ENCODE results near the gene PLXNC1. TPM values are rescaled to one million over a fixed set of nuclear protein-coding genes. Genes with fewer than 3 reads are reported as not detected.
A peak's percentile ranks its signal among the peaks of the same experiment; 100 is the strongest.

PLXNC1 gene
- total and polyA plus RNA-seq, 5 experiments from 2014 or later: 2.9 to 9.4 (median 4.1) TPM

GRCh38 chr12:94140556-94140955 is 7.8 kb upstream of the PLXNC1 start:
- ATAC-seq (peak; percentile 58 to 68), DNase-seq (peak in 8 of 10 donors; percentile 13 to 46 (median 26))
- POLR2A ChIA-PET: no interaction called here
- peaks cover 0 to 4% (median 1%) of the 10 kb centered on the region in 4 donors for H3K4me1 Mint-ChIP-seq
- H3K9me3 Mint-ChIP-seq: no peaks in the 10 kb centered on the region
- H3K36me3 Mint-ChIP-seq: no peaks in the 10 kb centered on the region
- no peak overlapping the region for H3K4me3 Mint-ChIP-seq
- peak overlapping the region in 4 of 10 donors; percentile 31 to 58 (median 44) for H3K27ac Mint-ChIP-seq
- H3K27me3 Mint-ChIP-seq: peaks cover 0 to 1% (median 0%) of the 10 kb centered on the region in 5 donors

- Mint-ChIP-seq H3K27me3 (peaks cover 0 to 1% (median 0%) of the 10 kb centered on the region in 5 donors), H3K4me1 (peaks cover 0 to 8% (median 3%) of the 10 kb centered on the region in 4 donors), H3K9me3 (no peaks in the 10 kb centered on the region), H3K4me3 (no peak overlapping the region), H3K27ac (peak overlapping the region in 1 of 10 donors; percentile 40), H3K36me3 (no peaks in the 10 kb centered on the region)
- DNase-seq (no peak), ATAC-seq (no peak)
- POLR2A ChIA-PET: no interaction called here
Measured at GRCh38 chr12:94141004-94141764, 7.2 kb upstream of the PLXNC1 start.

- no peaks in the 10 kb centered on the region for H3K9me3 Mint-ChIP-seq
- H3K27me3 Mint-ChIP-seq: peaks cover 0 to 1% (median 0%) of the 10 kb centered on the region in 5 donors
- ATAC-seq (no peak), DNase-seq (no peak)
- peaks cover 0 to 14% (median 4%) of the 10 kb centered on the region in 4 donors for H3K4me1 Mint-ChIP-seq
- no peaks in the 10 kb centered on the region for H3K36me3 Mint-ChIP-seq
- no peak overlapping the region for H3K27ac Mint-ChIP-seq
- POLR2A ChIA-PET: no interaction called here
- H3K4me3 Mint-ChIP-seq: no peak overlapping the region
Measured at GRCh38 chr12:94141892-94142291, 6.5 kb upstream of the PLXNC1 start.

- ATAC-seq: no peak
- Mint-ChIP-seq H3K4me3 (no peak overlapping the region), H3K36me3 (no peaks in the 10 kb centered on the region), H3K27me3 (peaks cover 0 to 1% (median 0%) of the 10 kb centered on the region in 5 donors), H3K4me1 (peaks cover 0 to 14% (median 4%) of the 10 kb centered on the region in 4 donors), H3K9me3 (no peaks in the 10 kb centered on the region), H3K27ac (no peak overlapping the region)
- POLR2A ChIA-PET: no interaction called here
- DNase-seq: no peak
Measured at GRCh38 chr12:94143438-94143837, 4.9 kb upstream of the PLXNC1 start.

- Mint-ChIP-seq H3K4me1 (peaks cover 0 to 14% (median 4%) of the 10 kb centered on the region in 4 donors), H3K27ac (no peak overlapping the region), H3K9me3 (no peaks in the 10 kb centered on the region), H3K27me3 (peaks cover 0 to 1% (median 0%) of the 10 kb centered on the region in 5 donors), H3K4me3 (no peak overlapping the region), H3K36me3 (no peaks in the 10 kb centered on the region)
- ATAC-seq (no peak), DNase-seq (no peak)
- POLR2A ChIA-PET: no interaction called here
Measured at GRCh38 chr12:94143951-94144350, 4.4 kb upstream of the PLXNC1 start.

GRCh38 chr12:94144781-94145180 is 3.6 kb upstream of the PLXNC1 start:
- no peak overlapping the region for H3K4me3 Mint-ChIP-seq
- POLR2A ChIA-PET: no interaction called here

GRCh38 chr12:94145191-94145983 is 3.0 kb upstream of the PLXNC1 start:
- DNase-seq (no peak), ATAC-seq (no peak)
- no peaks in the 10 kb centered on the region for H3K36me3 Mint-ChIP-seq
- no peaks in the 10 kb centered on the region for H3K9me3 Mint-ChIP-seq
- peaks cover 0 to 1% (median 0%) of the 10 kb centered on the region in 5 donors for H3K27me3 Mint-ChIP-seq
- H3K4me1 Mint-ChIP-seq: peaks cover 3 to 19% (median 6%) of the 10 kb centered on the region in 4 donors
- POLR2A ChIA-PET: interaction anchor here (0.7 kb wide), 3 partner anchors 57 to 475 kb away, joined by 3 to 5 read pairs (median 4); no protein-coding TSS in a partner anchor
- H3K4me3 Mint-ChIP-seq: no peak overlapping the region
- peak overlapping the region in 1 of 10 donors; percentile 84 for H3K27ac Mint-ChIP-seq

More at GRCh38 chr12:94144781-94145180, 3.6 kb upstream of the PLXNC1 start:
- no peak for ATAC-seq
- Mint-ChIP-seq H3K9me3 (no peaks in the 10 kb centered on the region), H3K36me3 (no peaks in the 10 kb centered on the region), H3K27me3 (peaks cover 0 to 1% (median 0%) of the 10 kb centered on the region in 5 donors), H3K27ac (peak overlapping the region in 1 of 10 donors; percentile 84), H3K4me1 (peaks cover 0 to 14% (median 4%) of the 10 kb centered on the region in 4 donors)
- no peak for DNase-seq

GRCh38 chr12:94146166-94146936 is 2.0 kb upstream of the PLXNC1 start:
- H3K4me1 Mint-ChIP-seq: peaks cover 10 to 29% (median 14%) of the 10 kb centered on the region in 4 donors
- no peaks in the 10 kb centered on the region for H3K9me3 Mint-ChIP-seq
- H3K27me3 Mint-ChIP-seq: peaks cover 0 to 1% (median 0%) of the 10 kb centered on the region in 5 donors
- peak overlapping the region in 3 of 10 donors; percentile 18 to 54 (median 20) for H3K27ac Mint-ChIP-seq
- no peaks in the 10 kb centered on the region for H3K36me3 Mint-ChIP-seq
- peak overlapping the region in 5 of 10 donors; percentile 19 to 88 (median 31) for H3K4me3 Mint-ChIP-seq
- POLR2A ChIA-PET: interaction anchor here (0.7 kb wide), 1 partner anchor 75 kb away, joined by 4 read pairs; no protein-coding TSS in a partner anchor
- no peak for DNase-seq
- ATAC-seq: no peak

- peaks cover 10 to 34% (median 25%) of the 10 kb centered on the region in 4 donors for H3K4me1 Mint-ChIP-seq
Measured at GRCh38 chr12:94147387-94147990, 888 bp upstream of the PLXNC1 start.

GRCh38 chr12:94148739-94149118 is 352 bp downstream of the PLXNC1 start:
- ATAC-seq: peak; percentile 19 to 21
- no peak overlapping the region for H3K27ac Mint-ChIP-seq
- H3K36me3 Mint-ChIP-seq: no peaks in the 10 kb centered on the region
- peaks cover 17 to 47% (median 31%) of the 10 kb centered on the region in 4 donors for H3K4me1 Mint-ChIP-seq
- DNase-seq: peak in 3 of 10 donors; percentile 13 to 30 (median 18)
- POLR2A ChIA-PET: interaction anchor here (1.0 to 3.3 kb wide), 4 partner anchors 25 to 114 kb away, joined by 3 to 32 read pairs (median 4); no protein-coding TSS in a partner anchor
- peak overlapping the region; percentile 52 to 88 (median 80) for H3K4me3 Mint-ChIP-seq
- H3K9me3 Mint-ChIP-seq: no peaks in the 10 kb centered on the region
- no peaks in the 10 kb centered on the region for H3K27me3 Mint-ChIP-seq

More at GRCh38 chr12:94147387-94147990, 888 bp upstream of the PLXNC1 start:
- H3K4me3 Mint-ChIP-seq: peak overlapping the region; percentile 75 to 88 (median 84)
- DNase-seq (no peak), ATAC-seq (no peak)
- no peaks in the 10 kb centered on the region for H3K9me3 Mint-ChIP-seq
- POLR2A ChIA-PET: interaction anchor here (0.6 to 3.3 kb wide), 5 partner anchors 14 to 115 kb away, joined by 3 to 32 read pairs (median 4); no protein-coding TSS in a partner anchor
- peaks cover 0 to 1% (median 0%) of the 10 kb centered on the region in 5 donors for H3K27me3 Mint-ChIP-seq
- H3K36me3 Mint-ChIP-seq: no peaks in the 10 kb centered on the region
- H3K27ac Mint-ChIP-seq: peak overlapping the region in 5 of 10 donors; percentile 18 to 70 (median 28)

- no peaks in the 10 kb centered on the region for H3K27me3 Mint-ChIP-seq
- DNase-seq: peak in 9 of 10 donors; percentile 15 to 56 (median 41)
- H3K27ac Mint-ChIP-seq: peak overlapping the region in 1 of 10 donors; percentile 57
Measured at GRCh38 chr12:94149119-94149780, 873 bp downstream of the PLXNC1 start.

More at GRCh38 chr12:94149119-94149780, 873 bp downstream of the PLXNC1 start:
- POLR2A ChIA-PET: interaction anchor here (0.7 to 3.3 kb wide), 5 partner anchors 25 to 114 kb away, joined by 3 to 32 read pairs (median 6); no protein-coding TSS in a partner anchor
- no peaks in the 10 kb centered on the region for H3K9me3 Mint-ChIP-seq
- peaks cover 17 to 49% (median 32%) of the 10 kb centered on the region in 4 donors for H3K4me1 Mint-ChIP-seq
- no peaks in the 10 kb centered on the region for H3K36me3 Mint-ChIP-seq
- H3K4me3 Mint-ChIP-seq: peak overlapping the region; percentile 82 to 97 (median 93)
- ATAC-seq: peak; percentile 36 to 40
